TTC549 (cell line): Measurements from ENCODE around the gene PRXL2B.
"Not testable (repeated sequence)": the region's sequence is repeated elsewhere in the genome, so short reads cannot be mapped to it uniquely, and the experiment has no call there.

Experiments
- FAIRE-seq: peaks from 2 replicates; lab custom pipeline; 2012; peaks lifted over from hg19 to GRCh38; lab: Jason Lieb, UNC

PRXL2B gene

GRCh38 chr1:2550309-2550861 is 36.2 kb upstream of the PRXL2B start:
- FAIRE-seq, result not testable (repeated sequence)

- not testable (repeated sequence) for FAIRE-seq
Observed at GRCh38 chr1:2551544-2551943, 35.0 kb upstream of the PRXL2B start.

GRCh38 chr1:2552189-2552588 is 34.4 kb upstream of the PRXL2B start:
- FAIRE-seq, result no peak

- FAIRE-seq, result not testable (repeated sequence)
Observed at GRCh38 chr1:2553076-2553475, 33.5 kb upstream of the PRXL2B start.

GRCh38 chr1:2553871-2554620 is 32.5 kb upstream of the PRXL2B start:
- FAIRE-seq, result no peak

- FAIRE-seq, result no peak
Observed at GRCh38 chr1:2554621-2555387, 31.8 kb upstream of the PRXL2B start.

GRCh38 chr1:2555634-2556276 is 30.8 kb upstream of the PRXL2B start:
- FAIRE-seq, result no peak

GRCh38 chr1:2556277-2556677 is 30.3 kb upstream of the PRXL2B start, which contains the start of gene TNFRSF14:
TNFRSF14 (plus strand) TSS chr1:2556371; CDS start chr1:2556665, 294 bp downstream.
- FAIRE-seq, result no peak

- FAIRE-seq, result no peak
Observed at GRCh38 chr1:2556678-2557481, 29.7 kb upstream of the PRXL2B start.

- FAIRE-seq, result no peak
Observed at GRCh38 chr1:2557482-2558400, 28.8 kb upstream of the PRXL2B start.

GRCh38 chr1:2558420-2558819 is 28.2 kb upstream of the PRXL2B start:
- no peak for FAIRE-seq

GRCh38 chr1:2558861-2559260 is 27.7 kb upstream of the PRXL2B start:
- no peak for FAIRE-seq

GRCh38 chr1:2559509-2560298 is 26.9 kb upstream of the PRXL2B start:
- no peak for FAIRE-seq

GRCh38 chr1:2560299-2561073 is 26.1 kb upstream of the PRXL2B start:
- no peak for FAIRE-seq

GRCh38 chr1:2561446-2561845 is 25.1 kb upstream of the PRXL2B start:
- FAIRE-seq, result no peak

- no peak for FAIRE-seq
Observed at GRCh38 chr1:2561898-2562895, 24.4 kb upstream of the PRXL2B start.

GRCh38 chr1:2563205-2563604 is 23.4 kb upstream of the PRXL2B start:
- FAIRE-seq, result no peak
